ENCODE data around the gene CCDC8. TPM values are rescaled to one million over a fixed set of nuclear protein-coding genes. Genes with fewer than 3 reads are reported as not detected.
"Not testable (repeated sequence)": the region's sequence is repeated elsewhere in the genome, so short reads cannot be mapped to it uniquely, and the experiment has no call there.

CCDC8 gene
- total RNA-seq, 1 donor from 2014 or later: not detected

DNA sequence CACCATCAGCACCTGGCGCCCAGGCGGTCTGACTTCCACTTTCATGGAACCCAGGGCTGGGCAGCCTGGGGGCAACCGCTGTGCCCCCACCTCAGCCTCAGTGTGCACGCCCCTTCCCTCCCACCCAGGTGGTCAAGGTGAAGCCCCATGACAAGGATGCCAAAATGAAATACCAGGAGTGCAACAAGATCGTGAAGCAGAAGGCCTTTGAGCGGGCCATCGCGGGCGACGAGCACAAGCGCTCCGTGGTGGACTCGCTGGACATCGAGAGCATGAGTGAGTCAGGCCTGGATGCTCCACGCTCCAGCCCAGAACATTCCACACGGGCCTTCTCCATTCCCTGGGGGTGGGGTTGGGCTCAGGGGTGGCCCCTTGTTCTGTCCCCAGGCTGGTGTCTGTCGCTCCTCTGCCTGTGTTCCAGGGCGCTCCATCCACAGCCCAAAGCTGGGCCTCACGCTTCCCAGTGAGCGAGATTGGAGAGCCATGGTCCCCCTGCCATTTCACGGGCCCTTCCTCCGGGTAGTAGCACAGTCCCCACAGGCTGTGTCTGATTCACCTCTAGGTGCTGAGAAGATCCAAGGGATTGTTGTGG, 37.8 kb downstream of the CCDC8 start:
- intact Hi-C loops (cut with micrococcal nuclease); H3K27me3 Mint-ChIP-seq; H3K27ac Mint-ChIP-seq; H3K4me3 Mint-ChIP-seq; H3K9me3 Mint-ChIP-seq; DNase-seq: not testable (repeated sequence)
- Mint-ChIP-seq H3K4me1 (peaks cover 17% of the 10 kb centered on the region), H3K36me3 (ENCODE audit: low read depth) (peaks cover 48% of the 10 kb centered on the region)

DNA sequence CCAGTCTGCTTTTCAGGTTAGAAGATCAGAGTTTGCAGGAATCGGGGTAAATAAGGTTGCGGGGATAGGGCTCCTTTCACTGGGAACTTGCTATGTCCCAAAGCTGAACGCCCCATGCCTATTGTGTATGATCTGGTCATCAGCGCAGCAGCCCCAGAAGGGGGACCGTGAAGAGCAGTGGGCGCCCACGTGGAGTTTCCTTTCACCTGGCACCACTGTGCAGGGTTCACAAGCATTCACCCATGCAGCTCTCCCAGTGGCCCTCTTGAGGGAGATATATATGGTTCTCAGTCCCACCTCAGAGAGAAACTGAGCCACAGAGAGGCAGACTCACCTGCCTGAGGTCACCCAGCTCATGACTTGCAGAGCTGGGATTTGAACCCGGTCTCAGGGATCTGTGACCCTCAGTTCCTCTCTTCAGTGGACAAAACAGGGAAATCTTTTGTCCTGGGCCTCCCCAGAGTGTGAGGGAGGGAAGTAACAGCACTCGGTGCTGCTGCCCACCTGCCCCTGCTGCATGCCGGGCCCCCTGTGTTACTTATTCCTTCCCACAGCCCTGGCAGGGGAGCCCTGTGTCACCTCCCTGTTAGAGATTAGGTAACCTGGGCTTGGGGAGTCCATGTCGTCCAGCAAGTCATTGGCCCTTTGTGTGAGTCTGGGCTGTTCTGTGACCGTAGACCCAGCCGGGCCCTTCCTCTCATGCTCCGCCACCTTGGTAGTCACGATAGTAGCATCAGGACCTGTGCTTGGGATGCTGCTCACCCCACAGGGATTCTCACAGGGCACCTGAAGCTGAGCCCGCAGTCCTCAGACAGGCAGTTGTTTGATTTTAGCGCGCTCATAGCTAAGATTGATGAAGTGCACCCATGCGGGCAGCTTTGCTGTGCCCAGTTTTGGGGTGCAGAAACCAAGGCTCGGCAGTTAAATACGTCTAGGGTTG, 38.6 kb downstream of the CCDC8 start:
- intact Hi-C loops (cut with micrococcal nuclease): no loop called here
- Mint-ChIP-seq H3K27me3 (no peaks in the 10 kb centered on the region), H3K4me1 (peaks cover 16% of the 10 kb centered on the region), H3K4me3 (no peak overlapping the region), H3K27ac (no peak overlapping the region), H3K9me3 (no peaks in the 10 kb centered on the region), H3K36me3 (ENCODE audit: low read depth) (peaks cover 44% of the 10 kb centered on the region)
- no peak for DNase-seq

DNA sequence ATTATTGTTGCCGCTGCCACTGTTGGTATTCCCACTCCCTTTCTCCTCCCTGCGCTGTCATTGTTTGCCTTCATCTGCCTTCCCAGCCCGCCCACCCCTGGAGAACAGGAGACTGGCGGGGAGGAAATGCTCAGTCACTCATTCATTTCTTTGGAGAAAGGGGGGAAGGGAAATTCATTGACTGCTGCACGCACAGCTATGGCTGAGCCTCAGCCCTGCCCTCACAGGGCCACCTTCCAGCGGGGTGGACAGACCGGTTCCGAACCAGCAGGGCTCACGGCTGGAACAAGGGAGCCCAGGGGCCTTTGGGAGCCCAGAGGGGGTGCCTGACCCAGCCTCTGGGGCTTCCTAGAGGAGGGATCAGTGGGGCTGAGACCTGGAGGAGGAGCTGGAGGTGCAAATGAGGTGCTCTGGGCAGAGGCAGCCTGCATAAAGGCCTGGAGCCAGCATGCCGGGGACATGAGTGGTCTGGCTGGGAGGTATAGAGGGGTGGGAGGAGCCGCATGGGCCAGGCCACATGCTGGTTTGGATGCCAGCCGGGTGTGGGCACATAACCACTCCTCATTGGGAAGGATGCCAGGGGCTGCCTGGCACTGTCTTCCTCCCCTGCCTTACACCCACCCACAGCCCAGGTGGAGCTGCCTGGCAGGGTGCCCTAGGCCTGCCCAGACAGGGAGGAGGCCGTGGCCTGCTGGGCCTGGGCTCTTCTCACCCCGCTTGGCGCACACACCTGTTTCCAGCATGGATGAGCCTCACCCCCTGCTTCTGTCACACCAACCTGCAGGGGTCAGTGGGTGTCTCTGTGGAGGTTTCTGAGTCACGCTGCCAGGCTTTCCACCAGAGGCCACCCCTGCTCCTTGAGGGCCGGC, 39.6 kb downstream of the CCDC8 start:
- intact Hi-C loops (cut with micrococcal nuclease): no loop called here

DNA sequence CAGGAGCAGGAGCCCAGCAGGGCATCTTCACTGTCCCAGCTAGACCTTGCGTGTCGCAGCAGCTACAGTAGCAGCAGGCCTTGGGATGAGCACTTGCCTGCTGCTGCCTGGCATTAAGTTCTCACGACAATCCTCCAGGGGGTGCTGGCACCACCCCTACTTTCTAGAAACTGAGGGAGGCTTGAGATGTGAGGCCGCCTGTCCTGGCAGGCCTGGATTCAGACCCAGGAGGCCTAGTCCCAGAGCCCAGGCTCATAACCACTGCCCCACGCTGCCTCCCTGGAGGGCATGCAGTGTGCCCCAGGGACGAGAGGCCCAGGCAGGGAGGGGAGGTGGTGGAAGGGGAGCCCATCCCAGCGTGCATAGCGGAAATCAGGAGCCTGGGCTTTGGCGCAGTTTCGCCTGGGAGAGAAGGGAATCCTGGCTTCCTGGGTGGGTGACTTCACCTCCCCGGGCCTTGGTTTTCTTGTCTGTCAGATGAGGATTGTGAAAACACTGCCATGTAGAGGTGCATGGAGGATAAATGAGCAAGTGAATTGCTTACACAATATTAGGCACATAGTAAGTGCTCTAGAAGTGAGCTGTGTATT, 40.4 kb downstream of the CCDC8 start:
- intact Hi-C loops (cut with micrococcal nuclease): no loop called here
- H3K4me1 Mint-ChIP-seq: peaks cover 20% of the 10 kb centered on the region
- H3K27me3 Mint-ChIP-seq: no peaks in the 10 kb centered on the region
- H3K36me3 Mint-ChIP-seq (ENCODE audit: low read depth): peaks cover 32% of the 10 kb centered on the region
- H3K27ac Mint-ChIP-seq: no peak overlapping the region
- no peak overlapping the region for H3K4me3 Mint-ChIP-seq
- H3K9me3 Mint-ChIP-seq: no peaks in the 10 kb centered on the region
- no peak for DNase-seq

More for the DNA sequence above, 39.6 kb downstream of the CCDC8 start:
- Mint-ChIP-seq H3K36me3 (ENCODE audit: low read depth) (peaks cover 38% of the 10 kb centered on the region), H3K4me1 (peaks cover 20% of the 10 kb centered on the region), H3K4me3 (no peak overlapping the region), H3K27me3 (no peaks in the 10 kb centered on the region), H3K27ac (no peak overlapping the region), H3K9me3 (no peaks in the 10 kb centered on the region)
- no peak for DNase-seq

DNA sequence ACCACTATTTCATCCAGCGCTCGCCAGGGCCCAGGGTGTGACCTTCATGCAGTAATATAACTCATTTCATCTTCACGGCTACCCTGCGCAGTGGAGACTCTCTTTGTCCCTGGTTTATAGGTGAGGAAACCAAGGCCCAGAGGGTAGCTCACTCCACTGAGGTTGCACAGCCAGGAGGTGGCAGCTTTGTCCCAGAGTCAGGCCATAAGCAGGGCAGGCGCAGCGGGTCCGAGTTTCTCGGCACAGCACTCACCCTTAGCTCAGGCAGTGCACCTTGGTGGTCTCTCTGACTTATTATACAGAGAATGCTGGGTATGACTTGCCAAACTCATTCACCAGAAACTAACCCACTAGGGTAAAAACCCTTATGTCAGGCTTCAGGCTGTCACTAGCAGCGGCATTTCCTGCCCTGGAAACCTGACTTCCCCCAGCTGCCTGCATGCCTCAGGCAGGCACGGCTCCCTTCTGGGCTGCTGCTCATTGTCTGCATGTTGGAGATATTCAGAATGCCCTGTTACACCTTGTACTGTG, 41.9 kb downstream of the CCDC8 start:
- no peaks in the 10 kb centered on the region for H3K9me3 Mint-ChIP-seq
- intact Hi-C loops (cut with micrococcal nuclease): no loop called here
- H3K4me3 Mint-ChIP-seq: peak overlapping the region; percentile 5
- H3K36me3 Mint-ChIP-seq (ENCODE audit: low read depth): peaks cover 25% of the 10 kb centered on the region
- H3K27me3 Mint-ChIP-seq: no peaks in the 10 kb centered on the region
- H3K4me1 Mint-ChIP-seq: peaks cover 20% of the 10 kb centered on the region
- DNase-seq: no peak
- H3K27ac Mint-ChIP-seq: peak overlapping the region; percentile 32

DNA sequence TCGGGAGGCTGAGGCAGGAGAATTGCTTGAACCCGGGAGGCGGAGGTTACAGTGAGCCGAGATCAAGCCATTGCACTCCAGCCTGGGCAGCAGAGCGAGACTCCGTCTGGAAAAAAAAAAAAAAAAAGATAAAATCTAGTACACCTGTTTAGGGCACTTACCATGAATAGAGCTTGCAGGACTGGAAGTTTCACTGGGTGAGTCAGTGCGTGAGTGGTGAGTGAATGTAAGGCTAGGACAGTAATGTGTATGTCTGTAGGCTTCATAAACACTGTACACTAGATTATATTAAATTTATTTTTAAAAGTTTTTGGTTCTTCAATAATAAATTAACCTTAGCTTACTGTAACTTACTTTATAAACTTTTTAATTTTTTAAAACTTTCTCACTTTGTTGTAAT, 43.5 kb downstream of the CCDC8 start:
- peaks cover 20% of the 10 kb centered on the region for H3K36me3 Mint-ChIP-seq (ENCODE audit: low read depth)
- no peak overlapping the region for H3K27ac Mint-ChIP-seq
- no peaks in the 10 kb centered on the region for H3K9me3 Mint-ChIP-seq
- intact Hi-C loops (cut with micrococcal nuclease): no loop called here
- no peak for DNase-seq
- peaks cover 28% of the 10 kb centered on the region for H3K4me1 Mint-ChIP-seq
- no peak overlapping the region for H3K4me3 Mint-ChIP-seq
- H3K27me3 Mint-ChIP-seq: no peaks in the 10 kb centered on the region

DNA sequence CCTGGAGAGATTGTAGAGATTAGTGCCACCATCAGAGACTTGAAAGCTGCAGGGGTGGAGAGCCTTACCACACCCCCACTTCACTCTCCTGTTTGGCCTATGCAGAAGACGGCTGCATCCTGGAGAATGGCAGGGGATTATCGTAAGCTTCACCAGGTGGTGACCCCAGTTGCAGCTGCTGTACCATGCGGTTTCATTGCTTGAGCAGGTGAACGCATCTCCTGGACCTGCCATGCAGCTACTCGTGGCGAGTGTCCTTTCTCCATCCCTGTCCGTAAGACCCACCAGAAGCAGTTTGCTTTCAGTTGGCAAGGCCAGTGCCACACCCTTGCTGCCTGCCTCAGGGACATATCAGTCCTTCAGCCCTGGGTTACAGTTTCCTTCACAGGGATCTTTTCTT, 45.2 kb downstream of the CCDC8 start:
- Mint-ChIP-seq H3K27me3 (no peaks in the 10 kb centered on the region), H3K4me3 (no peak overlapping the region), H3K9me3 (no peaks in the 10 kb centered on the region), H3K27ac (no peak overlapping the region), H3K36me3 (ENCODE audit: low read depth) (peaks cover 31% of the 10 kb centered on the region), H3K4me1 (peaks cover 35% of the 10 kb centered on the region)
- intact Hi-C loops (cut with micrococcal nuclease): no loop called here
- DNase-seq: no peak

DNA sequence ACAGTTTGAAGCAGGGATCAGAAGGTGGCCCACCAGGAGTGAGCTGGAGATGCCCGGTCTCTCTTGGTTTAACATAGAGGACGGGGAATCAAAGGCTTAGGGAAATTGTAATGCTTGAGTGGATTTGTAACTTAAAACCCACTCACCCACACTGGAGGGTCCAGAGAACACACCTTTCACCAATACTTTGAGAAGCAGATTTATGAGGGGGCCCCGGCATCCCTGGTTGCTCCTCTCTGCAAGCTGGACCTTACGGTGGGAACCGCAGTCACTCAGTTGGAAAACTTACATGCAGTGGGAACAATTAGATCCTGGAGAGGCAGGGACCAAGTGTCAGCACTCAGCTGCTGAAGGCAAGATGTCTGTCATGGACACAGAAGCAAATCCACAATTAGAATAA, 45.9 kb downstream of the CCDC8 start:
- Mint-ChIP-seq H3K4me3 (no peak overlapping the region), H3K9me3 (no peaks in the 10 kb centered on the region), H3K4me1 (peaks cover 34% of the 10 kb centered on the region), H3K36me3 (ENCODE audit: low read depth) (peaks cover 29% of the 10 kb centered on the region), H3K27ac (no peak overlapping the region), H3K27me3 (no peaks in the 10 kb centered on the region)
- no peak for DNase-seq
- intact Hi-C loops (cut with micrococcal nuclease): no loop called here

DNA sequence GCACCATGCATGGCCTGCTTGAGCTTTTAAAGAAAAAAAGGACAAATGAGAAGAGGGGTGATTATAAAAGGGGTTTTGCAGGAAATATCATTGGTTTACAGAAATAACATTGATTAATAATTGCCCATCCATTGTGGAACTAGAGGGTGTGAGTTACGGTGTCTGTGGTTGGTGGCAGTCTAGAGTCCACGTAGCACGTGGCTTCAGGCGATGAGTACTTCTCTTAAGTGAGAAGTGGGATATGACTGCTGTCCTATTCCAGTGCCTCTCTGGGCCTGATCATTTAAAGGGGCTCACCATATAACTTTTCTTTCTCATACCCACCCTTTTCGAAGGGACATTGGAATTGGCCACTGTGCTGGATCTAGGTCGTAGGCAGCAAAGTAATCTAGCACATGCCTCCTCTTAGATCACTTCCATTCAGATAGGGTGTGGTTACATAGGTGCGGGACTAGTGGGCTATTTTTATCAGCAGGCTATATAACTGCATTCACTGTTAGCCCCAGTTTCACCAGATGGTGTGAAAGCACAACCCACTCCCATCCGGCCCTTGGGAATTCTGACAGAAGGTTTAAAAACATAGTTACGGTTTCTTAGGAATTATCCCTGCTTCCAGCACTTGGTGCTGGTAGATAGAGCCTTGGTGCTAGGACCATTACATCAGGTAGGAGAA, 46.6 kb downstream of the CCDC8 start:
- no peaks in the 10 kb centered on the region for H3K9me3 Mint-ChIP-seq
- H3K27ac Mint-ChIP-seq: no peak overlapping the region
- intact Hi-C loops (cut with micrococcal nuclease): no loop called here
- H3K4me3 Mint-ChIP-seq: no peak overlapping the region
- H3K36me3 Mint-ChIP-seq (ENCODE audit: low read depth): peaks cover 30% of the 10 kb centered on the region
- no peaks in the 10 kb centered on the region for H3K27me3 Mint-ChIP-seq
- DNase-seq: no peak
- H3K4me1 Mint-ChIP-seq: peaks cover 31% of the 10 kb centered on the region

DNA sequence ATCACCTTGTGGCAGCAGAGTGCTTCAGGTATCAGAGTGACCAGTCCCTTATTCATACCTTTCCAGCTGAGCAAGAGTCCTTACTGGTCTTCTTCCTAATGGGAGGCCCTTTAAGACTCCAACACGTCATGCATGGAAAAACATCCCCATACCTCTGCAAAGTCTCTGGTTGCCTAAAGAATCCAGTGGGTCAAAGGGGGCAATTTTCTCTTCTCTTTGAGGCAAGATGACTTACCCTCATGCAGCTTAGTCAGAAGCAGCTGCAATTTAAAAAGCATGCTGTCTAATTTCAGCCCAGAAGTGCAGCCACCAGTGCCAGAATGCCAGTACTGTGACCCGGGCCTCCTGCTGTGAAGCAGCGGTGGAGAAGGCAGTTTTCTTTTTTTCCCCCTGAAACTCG, 47.8 kb downstream of the CCDC8 start:
- Mint-ChIP-seq H3K9me3 (no peaks in the 10 kb centered on the region), H3K4me1 (peaks cover 28% of the 10 kb centered on the region), H3K27me3 (no peaks in the 10 kb centered on the region), H3K4me3 (no peak overlapping the region), H3K27ac (peak overlapping the region; percentile 56), H3K36me3 (ENCODE audit: low read depth) (peaks cover 30% of the 10 kb centered on the region)
- DNase-seq: no peak
- intact Hi-C loops (cut with micrococcal nuclease): no loop called here

DNA sequence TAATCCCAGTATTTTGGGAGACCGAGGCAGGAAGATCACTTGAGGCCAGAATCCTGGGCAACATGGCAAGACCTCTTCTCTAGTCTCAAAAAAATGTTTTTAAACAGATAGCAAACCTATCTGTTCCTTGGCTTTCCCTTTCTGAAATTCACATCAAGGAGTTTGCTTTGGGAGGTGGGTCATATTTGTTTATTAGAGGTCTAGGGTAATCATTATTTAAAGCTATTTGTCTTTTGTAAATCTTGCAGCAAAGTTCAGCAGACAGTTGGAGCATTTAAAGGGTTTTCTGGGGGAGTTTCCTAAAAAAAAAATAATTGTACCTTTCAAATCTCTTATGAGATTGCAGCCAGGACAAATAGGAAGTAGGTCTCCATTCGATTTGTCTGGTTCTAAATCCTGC, 49.0 kb downstream of the CCDC8 start:
- H3K27me3 Mint-ChIP-seq: no peaks in the 10 kb centered on the region
- H3K9me3 Mint-ChIP-seq: no peaks in the 10 kb centered on the region
- no peak overlapping the region for H3K4me3 Mint-ChIP-seq
- intact Hi-C loops (cut with micrococcal nuclease): no loop called here
- H3K36me3 Mint-ChIP-seq (ENCODE audit: low read depth): peaks cover 30% of the 10 kb centered on the region
- no peak for DNase-seq
- no peak overlapping the region for H3K27ac Mint-ChIP-seq
- peaks cover 28% of the 10 kb centered on the region for H3K4me1 Mint-ChIP-seq

DNA sequence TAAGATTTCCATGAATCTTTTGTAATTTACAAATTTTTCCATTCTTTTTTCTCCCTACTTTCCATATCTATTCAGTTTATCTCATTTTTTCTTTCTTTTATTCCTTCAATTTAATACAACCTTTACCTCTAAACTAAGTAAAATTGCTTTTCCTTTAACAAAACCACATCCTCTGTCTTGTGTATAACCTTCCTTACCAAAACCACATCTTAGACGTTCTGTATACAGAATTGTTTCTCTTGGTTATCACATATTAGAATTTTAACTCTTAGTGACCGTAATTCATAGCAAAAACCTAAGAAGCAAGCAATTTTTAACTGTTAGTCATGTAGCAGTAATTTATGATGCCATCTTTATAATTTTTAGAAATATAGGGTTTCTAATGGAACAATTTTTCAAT, 51.4 kb downstream of the CCDC8 start:
- Mint-ChIP-seq H3K27me3 (no peaks in the 10 kb centered on the region), H3K27ac (peak overlapping the region; percentile 7), H3K4me1 (peaks cover 29% of the 10 kb centered on the region), H3K36me3 (ENCODE audit: low read depth) (peaks cover 38% of the 10 kb centered on the region), H3K4me3 (peak overlapping the region; percentile 66), H3K9me3 (no peaks in the 10 kb centered on the region)
- no peak for DNase-seq
- intact Hi-C loops (cut with micrococcal nuclease): no loop called here
